Measurements from ENCODE around the gene PGA5.
"Not testable (repeated sequence)": the region's sequence is repeated elsewhere in the genome, so short reads cannot be mapped to it uniquely, and the experiment has no call there.

The PGA5 gene

DNA sequence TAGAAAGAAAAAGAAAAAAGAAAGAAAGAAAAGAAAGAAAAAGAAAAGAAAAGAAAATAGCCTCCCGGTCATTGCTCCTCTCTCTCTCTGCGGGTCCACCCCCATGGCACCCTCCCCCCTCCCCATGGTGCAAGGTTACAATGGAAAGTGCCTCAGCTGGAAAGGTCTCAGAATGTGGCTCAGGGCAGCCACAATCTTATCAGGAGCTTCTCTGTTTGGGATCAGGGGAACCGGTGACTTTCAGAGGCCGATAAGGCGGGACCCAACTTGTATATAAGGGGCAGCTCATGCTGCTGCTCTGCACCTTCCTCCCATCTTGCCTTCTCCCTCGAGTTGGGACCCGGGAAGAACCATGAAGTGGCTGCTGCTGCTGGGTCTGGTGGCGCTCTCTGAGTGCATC lies at the start of gene PGA5:
PGA5 (plus strand) TSS at position 301 of the 400 bp plus-strand sequence; CDS start at position 353, 52 bp downstream.
- in situ Hi-C loops (cut with HindIII; ENCODE audit: low sequenced_read_pairs), result not testable (repeated sequence)

- in situ Hi-C loops (cut with HindIII; ENCODE audit: low sequenced_read_pairs), result no loop called here
These were observed 47.4 kb upstream of the PGA5 start for GRCh38 chr11:61193596-61193995.

DNA sequence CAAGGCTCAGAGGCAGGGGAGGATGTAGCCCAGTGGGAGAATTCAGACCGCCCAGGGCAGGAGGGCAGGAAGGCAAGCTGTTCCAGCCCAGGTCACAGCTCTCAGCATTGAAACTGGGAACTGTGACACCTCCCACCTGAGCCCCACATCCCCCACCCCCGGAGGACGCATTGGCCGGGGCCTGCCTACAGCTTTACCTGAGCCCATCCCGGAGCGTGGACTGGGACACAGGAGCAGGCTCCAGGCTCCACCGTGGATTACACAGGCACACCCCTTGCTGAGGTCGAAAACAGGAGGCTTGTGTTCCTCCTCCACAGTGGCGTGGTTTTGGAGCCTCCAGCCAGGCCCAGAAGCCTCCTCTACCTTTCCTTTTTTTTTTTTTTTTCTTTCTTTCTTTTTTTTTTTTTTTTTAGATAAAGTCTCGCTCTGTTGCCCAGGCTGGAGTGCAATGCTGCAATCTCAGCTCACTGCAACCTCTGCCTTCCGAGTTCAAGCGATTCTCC lies 46.8 kb upstream of the PGA5 start:
- in situ Hi-C loops (cut with HindIII; ENCODE audit: low sequenced_read_pairs), result no loop called here

- in situ Hi-C loops (cut with HindIII; ENCODE audit: low sequenced_read_pairs), result no loop called here
These were observed 45.8 kb upstream of the PGA5 start for GRCh38 chr11:61194981-61195695.

- in situ Hi-C loops (cut with HindIII; ENCODE audit: low sequenced_read_pairs), result no loop called here
These were observed 45.3 kb upstream of the PGA5 start for GRCh38 chr11:61195719-61196118.

GRCh38 chr11:61198361-61198760 lies 42.6 kb upstream of the PGA5 start:
- in situ Hi-C loops (cut with HindIII; ENCODE audit: low sequenced_read_pairs), result no loop called here

DNA sequence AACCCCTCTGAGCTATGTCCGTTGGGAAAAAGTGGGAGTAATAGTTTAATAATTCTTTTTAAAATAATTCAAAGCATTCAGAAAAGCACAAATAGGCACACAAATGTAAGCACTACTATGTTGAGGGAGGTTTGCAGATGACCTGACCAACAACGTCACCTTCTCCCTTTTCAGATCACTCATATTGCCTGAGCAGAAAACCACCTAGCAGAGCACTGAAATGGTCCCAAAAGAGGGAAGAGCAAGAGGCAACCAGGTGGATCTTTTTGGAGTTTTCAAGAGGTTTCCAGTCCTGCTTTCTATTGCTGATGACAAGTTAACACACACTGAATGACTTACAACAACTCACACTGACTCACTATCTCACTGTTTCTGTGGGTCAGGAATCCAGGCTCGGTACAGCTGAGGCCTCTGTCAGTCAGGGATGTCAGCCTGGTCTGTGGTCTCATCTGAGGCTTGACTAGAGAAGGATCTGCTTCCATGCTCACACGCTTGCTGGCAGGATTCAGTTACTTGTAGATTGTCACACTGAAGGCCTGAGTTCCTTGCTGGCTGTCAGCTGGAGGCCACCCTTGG lies 41.9 kb upstream of the PGA5 start:
- in situ Hi-C loops (cut with HindIII; ENCODE audit: low sequenced_read_pairs), result no loop called here

DNA sequence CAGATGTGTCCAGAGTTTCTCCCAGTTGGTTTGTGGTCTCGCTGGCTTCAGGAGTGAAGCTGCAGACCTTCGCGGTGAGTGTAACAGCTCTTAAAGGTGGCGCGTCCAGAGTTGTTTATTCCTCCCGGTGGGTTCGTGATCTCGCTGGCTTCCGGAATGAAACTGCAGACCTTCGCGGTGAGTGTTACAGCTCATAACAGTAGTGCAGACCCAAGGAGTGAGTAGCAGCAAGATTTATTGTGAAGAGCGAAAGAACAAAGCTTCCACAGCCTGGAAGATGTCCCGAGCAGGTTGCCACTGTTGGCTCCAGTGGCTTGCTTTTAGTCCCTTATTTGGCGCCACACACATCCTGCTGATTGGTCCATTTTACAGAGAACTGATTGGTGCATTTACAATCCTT lies 39.5 kb upstream of the PGA5 start:
- in situ Hi-C loops (cut with HindIII; ENCODE audit: low sequenced_read_pairs), result no loop called here

DNA sequence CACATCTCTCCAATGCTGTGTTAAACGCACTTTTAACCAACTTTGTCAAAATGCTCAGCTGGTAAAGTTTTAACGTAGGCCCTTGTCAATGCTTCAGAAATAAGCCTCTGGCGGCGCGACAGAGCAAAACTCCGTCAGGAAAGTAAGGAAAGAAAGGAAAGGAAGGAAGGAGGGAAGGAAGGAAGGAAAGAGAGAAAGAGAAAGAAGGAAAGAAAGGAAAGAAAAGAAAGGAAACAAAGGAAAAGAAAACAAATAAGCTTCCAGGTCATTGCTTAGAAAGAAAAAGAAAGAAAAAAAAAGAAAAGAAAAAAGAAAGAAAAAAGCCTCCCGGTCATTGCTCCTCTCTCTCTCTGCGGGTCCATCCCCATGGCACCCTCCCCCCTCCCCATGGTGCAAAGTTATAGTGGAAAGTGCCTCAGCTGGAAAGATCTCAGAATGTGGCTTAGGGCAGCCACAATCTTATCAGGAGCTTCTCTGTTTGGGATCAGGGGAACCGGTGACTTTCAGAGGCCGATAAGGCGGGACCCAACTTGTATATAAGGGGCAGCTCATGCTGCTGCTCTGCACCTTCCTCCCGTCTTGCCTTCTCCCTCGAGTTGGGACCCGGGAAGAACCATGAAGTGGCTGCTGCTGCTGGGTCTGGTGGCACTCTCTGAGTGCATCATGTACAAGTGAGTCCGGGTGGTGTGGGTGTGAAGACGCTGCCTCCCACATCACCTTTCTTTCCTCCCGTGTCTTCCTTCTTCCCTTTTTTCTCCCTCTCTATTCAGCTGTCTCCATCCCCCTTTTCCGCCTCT lies 37.8 kb upstream of the PGA5 start, which contains the start of gene PGA3:
PGA3 (plus strand) TSS at position 566 of the 797 bp plus-strand sequence; CDS start at position 616, 50 bp downstream.
- in situ Hi-C loops (cut with HindIII; ENCODE audit: low sequenced_read_pairs), result not testable (repeated sequence)

- in situ Hi-C loops (cut with HindIII; ENCODE audit: low sequenced_read_pairs), result not testable (repeated sequence)
These were observed 37.1 kb upstream of the PGA5 start for GRCh38 chr11:61203873-61204272.

DNA sequence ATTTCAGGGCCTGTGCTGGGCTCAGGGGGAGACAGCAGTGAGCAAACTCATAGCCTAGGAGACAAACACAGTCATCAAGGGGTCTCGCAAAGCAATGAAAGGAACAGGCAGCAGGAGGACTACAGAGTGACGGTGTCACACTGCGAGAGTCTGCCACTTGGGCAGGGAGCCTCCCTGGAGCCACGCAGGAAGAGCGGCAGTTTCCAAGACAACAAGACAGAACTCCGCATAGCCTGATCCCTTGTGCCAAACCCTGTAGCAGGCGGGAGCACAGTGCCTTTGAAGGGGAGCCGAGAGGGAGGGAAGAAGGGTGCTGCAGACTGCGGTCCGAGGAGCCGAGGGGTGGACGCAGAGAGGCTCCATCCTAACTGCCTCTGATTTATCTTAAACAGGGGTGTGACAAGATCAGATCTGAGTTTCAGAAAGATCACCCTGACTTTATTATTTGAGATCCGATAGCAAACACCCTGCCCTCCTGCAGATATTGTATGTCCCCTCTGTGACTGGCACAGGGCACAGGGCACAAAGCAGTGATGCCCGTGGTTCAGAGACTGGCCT lies 36.4 kb upstream of the PGA5 start:
- in situ Hi-C loops (cut with HindIII; ENCODE audit: low sequenced_read_pairs), result not testable (repeated sequence)

GRCh38 chr11:61207636-61208310 lies 33.2 kb upstream of the PGA5 start:
- in situ Hi-C loops (cut with HindIII; ENCODE audit: low sequenced_read_pairs), result not testable (repeated sequence)

- in situ Hi-C loops (cut with HindIII; ENCODE audit: low sequenced_read_pairs), result not testable (repeated sequence)
These were observed 30.3 kb upstream of the PGA5 start for GRCh38 chr11:61210629-61211028.

GRCh38 chr11:61211327-61211952 lies 29.5 kb upstream of the PGA5 start:
- in situ Hi-C loops (cut with HindIII; ENCODE audit: low sequenced_read_pairs), result not testable (repeated sequence)

GRCh38 chr11:61212202-61212601 lies 28.8 kb upstream of the PGA5 start:
- in situ Hi-C loops (cut with HindIII; ENCODE audit: low sequenced_read_pairs), result not testable (repeated sequence)

- in situ Hi-C loops (cut with HindIII; ENCODE audit: low sequenced_read_pairs), result not testable (repeated sequence)
These were observed 27.2 kb upstream of the PGA5 start for GRCh38 chr11:61213711-61214324.

DNA sequence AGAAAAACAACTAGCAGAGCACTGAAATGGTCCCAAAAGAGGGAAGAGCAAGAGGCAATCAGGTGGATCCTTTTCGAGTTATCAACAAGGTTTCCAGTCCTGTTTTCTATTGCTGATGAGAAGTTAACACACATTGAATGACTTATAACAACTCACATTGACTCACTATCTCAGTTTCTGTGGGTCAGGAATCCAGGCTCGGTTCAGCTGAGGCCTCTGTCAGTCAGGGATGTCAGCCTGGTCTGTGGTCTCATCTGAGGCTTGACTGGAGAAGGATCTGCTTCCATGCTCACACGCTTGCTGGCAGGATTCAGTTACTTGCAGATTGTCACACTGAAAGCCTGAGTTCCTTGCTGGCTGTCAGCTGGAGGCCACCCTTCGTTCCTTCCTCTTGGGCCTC lies 22.7 kb upstream of the PGA5 start:
- in situ Hi-C loops (cut with HindIII; ENCODE audit: low sequenced_read_pairs), result not testable (repeated sequence)

DNA sequence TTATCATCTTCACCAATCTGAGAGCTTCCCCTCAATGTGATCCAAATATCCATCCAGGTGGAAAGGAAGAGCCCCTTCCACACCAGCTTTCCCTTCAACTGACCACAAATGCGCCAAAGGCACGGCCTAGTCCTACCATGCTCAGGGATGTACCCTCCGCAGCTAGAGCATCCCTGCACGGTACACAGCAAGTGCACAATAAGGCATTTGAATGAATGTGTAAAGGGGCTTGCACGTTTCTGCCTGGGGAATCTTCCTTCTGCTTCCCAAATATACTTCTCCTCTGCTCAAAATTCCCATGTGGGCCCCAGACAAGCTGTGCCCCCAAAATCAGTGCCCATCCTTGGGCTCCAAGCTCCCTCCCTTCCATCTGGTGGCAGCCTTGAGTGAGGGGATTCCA lies 22.0 kb upstream of the PGA5 start:
- in situ Hi-C loops (cut with HindIII; ENCODE audit: low sequenced_read_pairs), result not testable (repeated sequence)

DNA sequence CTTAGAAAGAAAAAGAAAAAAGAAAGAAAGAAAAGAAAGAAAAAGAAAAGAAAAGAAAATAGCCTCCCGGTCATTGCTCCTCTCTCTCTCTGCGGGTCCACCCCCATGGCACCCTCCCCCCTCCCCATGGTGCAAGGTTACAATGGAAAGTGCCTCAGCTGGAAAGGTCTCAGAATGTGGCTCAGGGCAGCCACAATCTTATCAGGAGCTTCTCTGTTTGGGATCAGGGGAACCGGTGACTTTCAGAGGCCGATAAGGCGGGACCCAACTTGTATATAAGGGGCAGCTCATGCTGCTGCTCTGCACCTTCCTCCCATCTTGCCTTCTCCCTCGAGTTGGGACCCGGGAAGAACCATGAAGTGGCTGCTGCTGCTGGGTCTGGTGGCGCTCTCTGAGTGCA lies 18.9 kb upstream of the PGA5 start, which contains the start of gene PGA4:
PGA4 (plus strand) TSS at position 301 of the 400 bp plus-strand sequence; CDS start at position 355, 54 bp downstream.
- in situ Hi-C loops (cut with HindIII; ENCODE audit: low sequenced_read_pairs), result not testable (repeated sequence)

DNA sequence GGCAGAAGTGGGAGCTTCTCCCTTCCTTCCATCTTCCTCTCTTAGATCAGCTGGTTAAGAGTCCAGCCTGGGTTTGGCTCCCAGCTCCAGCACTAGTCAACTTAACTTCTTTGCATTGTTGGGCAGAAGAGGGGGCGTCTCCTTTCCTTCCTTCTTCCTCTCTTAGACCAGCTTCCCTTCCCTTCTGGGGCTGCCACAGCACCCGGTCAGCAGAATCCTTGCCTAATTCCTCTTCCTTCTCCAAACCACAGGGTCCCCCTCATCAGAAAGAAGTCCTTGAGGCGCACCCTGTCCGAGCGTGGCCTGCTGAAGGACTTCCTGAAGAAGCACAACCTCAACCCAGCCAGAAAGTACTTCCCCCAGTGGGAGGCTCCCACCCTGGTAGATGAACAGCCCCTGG lies 18.3 kb upstream of the PGA5 start:
- in situ Hi-C loops (cut with HindIII; ENCODE audit: low sequenced_read_pairs), result not testable (repeated sequence)

Measured in DLD1 (cell line).